Activated CD4-positive, CD25-positive, alpha-beta regulatory T cell (primary cell): Measurements from ENCODE around the gene PLCXD1.
A peak's percentile ranks its signal among the peaks of the same experiment; 100 is the strongest.

ENCODE experiments used
- DNase-seq, 4 experiments: peaks; one replicate each; lab custom pipeline; 2025; lab: John Stamatoyannopoulos, UW

PLCXD1 gene

GRCh38 chrX:333611-334311 lies 52.6 kb downstream of the PLCXD1 start:
- no peak for DNase-seq

GRCh38 chrX:334331-334891 lies 53.2 kb downstream of the PLCXD1 start:
- no peak for DNase-seq

GRCh38 chrX:334971-335757 lies 54.0 kb downstream of the PLCXD1 start:
- DNase-seq: peak in 1 of 4 experiments; percentile 1

- DNase-seq: no peak
Observed at GRCh38 chrX:335758-336155, 54.6 kb downstream of the PLCXD1 start.

- no peak for DNase-seq
Observed at GRCh38 chrX:336227-336626, 55.0 kb downstream of the PLCXD1 start.

- DNase-seq: no peak
Observed at GRCh38 chrX:337331-337831, 56.2 kb downstream of the PLCXD1 start.

- no peak for DNase-seq
Observed at GRCh38 chrX:338281-338835, 57.2 kb downstream of the PLCXD1 start.

GRCh38 chrX:338836-339400 lies 57.7 kb downstream of the PLCXD1 start:
- DNase-seq: peak in 1 of 4 experiments; percentile 1

GRCh38 chrX:340121-340520 lies 58.9 kb downstream of the PLCXD1 start:
- DNase-seq: no peak

GRCh38 chrX:340641-341423 lies 59.7 kb downstream of the PLCXD1 start:
- no peak for DNase-seq

GRCh38 chrX:341541-342101 lies 60.4 kb downstream of the PLCXD1 start:
- DNase-seq: no peak

GRCh38 chrX:344371-344901 lies 63.3 kb downstream of the PLCXD1 start:
- DNase-seq: no peak

- DNase-seq: no peak
Observed at GRCh38 chrX:345020-345925, 64.1 kb downstream of the PLCXD1 start.

- no peak for DNase-seq
Observed at GRCh38 chrX:346034-346813, 65.0 kb downstream of the PLCXD1 start.

GRCh38 chrX:347351-348117 lies 66.4 kb downstream of the PLCXD1 start:
- no peak for DNase-seq

GRCh38 chrX:348461-349117 lies 67.4 kb downstream of the PLCXD1 start:
- DNase-seq: no peak

GRCh38 chrX:349196-349595 lies 68.0 kb downstream of the PLCXD1 start:
- DNase-seq: no peak

- no peak for DNase-seq
Observed at GRCh38 chrX:349702-350101, 68.5 kb downstream of the PLCXD1 start.
